Measurements from ENCODE around the gene RREB1.

Gene RREB1

GRCh38 chr6:7282097-7282906 is 174.5 kb downstream of the RREB1 start:
- H3K4me3 ChIP-seq, result no peak overlapping the region
- TF ChIP-seq, protein P1, sequence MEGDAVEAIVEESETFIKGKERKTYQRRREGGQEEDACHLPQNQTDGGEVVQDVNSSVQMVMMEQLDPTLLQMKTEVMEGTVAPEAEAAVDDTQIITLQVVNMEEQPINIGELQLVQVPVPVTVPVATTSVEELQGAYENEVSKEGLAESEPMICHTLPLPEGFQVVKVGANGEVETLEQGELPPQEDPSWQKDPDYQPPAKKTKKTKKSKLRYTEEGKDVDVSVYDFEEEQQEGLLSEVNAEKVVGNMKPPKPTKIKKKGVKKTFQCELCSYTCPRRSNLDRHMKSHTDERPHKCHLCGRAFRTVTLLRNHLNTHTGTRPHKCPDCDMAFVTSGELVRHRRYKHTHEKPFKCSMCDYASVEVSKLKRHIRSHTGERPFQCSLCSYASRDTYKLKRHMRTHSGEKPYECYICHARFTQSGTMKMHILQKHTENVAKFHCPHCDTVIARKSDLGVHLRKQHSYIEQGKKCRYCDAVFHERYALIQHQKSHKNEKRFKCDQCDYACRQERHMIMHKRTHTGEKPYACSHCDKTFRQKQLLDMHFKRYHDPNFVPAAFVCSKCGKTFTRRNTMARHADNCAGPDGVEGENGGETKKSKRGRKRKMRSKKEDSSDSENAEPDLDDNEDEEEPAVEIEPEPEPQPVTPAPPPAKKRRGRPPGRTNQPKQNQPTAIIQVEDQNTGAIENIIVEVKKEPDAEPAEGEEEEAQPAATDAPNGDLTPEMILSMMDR (IDR thresholded peaks at IDR 0.05), result no peak
- H3K27ac ChIP-seq, result no peak overlapping the region
- no peak for DNase-seq (ENCODE audit: low spot score)

GRCh38 chr6:7283676-7284075 is 175.9 kb downstream of the RREB1 start:
- H3K4me3 ChIP-seq, result no peak overlapping the region
- DNase-seq (ENCODE audit: low spot score), result no peak
- H3K27ac ChIP-seq, result no peak overlapping the region
- TF ChIP-seq, protein P1 (IDR thresholded peaks at IDR 0.05), result no peak

- no peak overlapping the region for H3K4me3 ChIP-seq
- DNase-seq (ENCODE audit: low spot score), result no peak
- no peak overlapping the region for H3K27ac ChIP-seq
- TF ChIP-seq, protein P1 (IDR thresholded peaks at IDR 0.05), result no peak
Observed at GRCh38 chr6:7285416-7285815, 177.7 kb downstream of the RREB1 start.

DNA sequence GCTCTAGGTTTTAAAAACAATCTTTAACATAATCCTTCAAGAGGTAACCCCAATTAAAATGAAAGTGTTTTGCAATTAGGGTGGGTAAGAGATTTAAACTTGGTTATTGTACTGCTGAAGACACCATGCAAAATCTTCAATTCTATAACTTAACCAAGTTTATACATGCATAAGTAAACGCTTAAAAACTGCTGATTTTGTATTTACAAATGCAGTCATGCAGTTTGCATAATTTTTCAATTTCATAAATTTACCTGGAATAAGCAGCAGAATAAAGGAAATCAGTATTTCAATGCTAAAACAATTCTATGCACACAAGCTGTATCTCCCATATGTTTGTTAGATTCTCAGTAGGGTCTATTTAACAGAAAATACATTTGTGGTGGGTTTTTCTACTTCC is 182.3 kb downstream of the RREB1 start:
- Histone ChIP-seq H3K4me3 (no peak overlapping the region), H3K27ac (no peak overlapping the region)
- DNase-seq (ENCODE audit: low spot score), result no peak
- TF ChIP-seq, protein P1 (IDR thresholded peaks at IDR 0.05), result no peak

GRCh38 chr6:7292596-7293255 is 185.0 kb downstream of the RREB1 start:
- TF ChIP-seq, protein P1 (IDR thresholded peaks at IDR 0.05), result no peak
- no peak overlapping the region for H3K27ac ChIP-seq
- no peak for DNase-seq (ENCODE audit: low spot score)

GRCh38 chr6:7295916-7296315 is 188.2 kb downstream of the RREB1 start:
- Histone ChIP-seq H3K4me3 (no peak overlapping the region), H3K27ac (no peak overlapping the region)
- DNase-seq (ENCODE audit: low spot score), result no peak
- TF ChIP-seq, protein P1 (IDR thresholded peaks at IDR 0.05), result no peak

More at GRCh38 chr6:7292596-7293255, 185.0 kb downstream of the RREB1 start:
- H3K4me3 ChIP-seq, result no peak overlapping the region

GRCh38 chr6:7296602-7297001 is 188.8 kb downstream of the RREB1 start:
- Histone ChIP-seq H3K4me3 (no peak overlapping the region), H3K27ac (no peak overlapping the region)
- TF ChIP-seq, protein P1 (IDR thresholded peaks at IDR 0.05), result no peak
- DNase-seq (ENCODE audit: low spot score), result no peak
